Measurements from ENCODE around the gene GPR3.

- no peak for TF ChIP-seq CTCF (IDR thresholded peaks at IDR 0.05; ENCODE audit: extremely low read depth in 1 of 2, insufficient read depth in 1 of 2, low read depth in 1 of 2, low read length in 2 of 2)
- no peak for TF ChIP-seq MYC (IDR thresholded peaks at IDR 0.05; ENCODE audit: low read depth, low read length)
- TF ChIP-seq EZH2 (IDR thresholded peaks at IDR 0.05; ENCODE audit: borderline replicate concordance, low read depth, low read length, severe bottlenecking) = no peak
- no peak for TF ChIP-seq POLR2A (IDR thresholded peaks at IDR 0.05; ENCODE audit: low read depth, low read length)
Observed at GRCh38 chr1:27410709-27411108, 18.3 kb downstream of the GPR3 start.
